BJ (cell line): Measurements from ENCODE around the gene TMEM235. TPM values are rescaled to one million over a fixed set of nuclear protein-coding genes. Genes with fewer than 3 reads are reported as not detected.
"Not testable (repeated sequence)": the region's sequence is repeated elsewhere in the genome, so short reads cannot be mapped to it uniquely, and the experiment has no call there.

Experiments used
- CTCF ChIA-PET: fragments of 350-600 bp; formaldehyde crosslinking; extraction: SDS; loops from one replicate; lab custom pipeline; 2021; ENCODE audit warnings: antibody characterized with exemption, inconsistent platforms; lab: Yijun Ruan, JAX
- POLR2A ChIA-PET: fragments of 300-600 bp; sonication (Branson Sonifier 250); formaldehyde crosslinking; extraction: SDS; loops from one replicate; lab custom pipeline; 2021; ENCODE audit warnings: antibody characterized with exemption; lab: Charles Lee
- DNase-seq: peaks from one replicate; pipeline ENCODE4 v3.0.0-alpha.2; 2011; ENCODE audit warnings: low read depth
- H3K27me3 ChIP-seq: 2 replicates; pipeline ENCODE4 v1.6.0; 2011; ENCODE audit warnings: low read length; ENCODE audit not compliant: control insufficient read depth, insufficient read depth
- H3K36me3 ChIP-seq: 2 replicates; pipeline ENCODE4 v1.5.1; 2011; ENCODE audit warnings: low read length; ENCODE audit not compliant: control insufficient read depth, insufficient read depth
- H3K4me3 ChIP-seq: 2 replicates; pipeline ENCODE4 v1.5.1; 2011; ENCODE audit warnings: low read depth, mild to moderate bottlenecking, control low read depth, low read length
- CTCF ChIP-seq: IDR thresholded peaks from 2 replicates; pipeline ENCODE4 v1.5.1; 2011; ENCODE audit warnings: low read depth, mild to moderate bottlenecking, control low read depth, inconsistent platforms, low read length, moderate library complexity; ENCODE audit not compliant: insufficient read depth
- polyA plus RNA-seq: library from polyadenylated mRNA; depleted of rRNA; stranded (reverse); fragments of >200 nt; gene quantifications from 2 replicates; pipeline ENCODE4 v1.2.3, GENCODE V29; 2011

TMEM235 gene
- polyA plus RNA-seq, 1 experiment: not detected

DNA sequence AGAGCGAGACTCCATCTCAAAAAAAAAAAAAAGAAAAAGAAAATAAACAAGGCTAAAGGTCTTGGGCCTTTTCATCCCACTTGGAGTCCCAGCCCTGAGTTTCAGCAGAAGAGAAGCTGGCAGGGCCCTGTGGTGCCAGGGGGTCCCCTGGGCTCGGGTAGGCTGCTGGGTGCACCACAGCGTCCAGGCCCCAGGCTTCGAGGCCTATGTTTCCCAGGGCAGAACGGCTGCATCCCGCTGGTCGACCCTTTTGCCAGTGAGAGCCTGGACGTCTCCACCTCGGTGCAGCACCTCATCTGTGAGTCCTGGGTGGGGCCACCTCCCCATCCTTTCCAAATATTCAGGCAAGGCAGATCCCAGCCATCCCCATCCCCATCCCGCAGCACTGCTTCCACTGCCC lies 2.2 kb downstream of the TMEM235 start:
- CTCF ChIA-PET: no interaction called here
- no peak for DNase-seq
- TF ChIP-seq CTCF: no peak
- POLR2A ChIA-PET: no interaction called here
- peaks cover 28% of the 10 kb centered on the region for H3K27me3 ChIP-seq
- no peak overlapping the region for H3K4me3 ChIP-seq
- H3K36me3 ChIP-seq: no peaks in the 10 kb centered on the region

DNA sequence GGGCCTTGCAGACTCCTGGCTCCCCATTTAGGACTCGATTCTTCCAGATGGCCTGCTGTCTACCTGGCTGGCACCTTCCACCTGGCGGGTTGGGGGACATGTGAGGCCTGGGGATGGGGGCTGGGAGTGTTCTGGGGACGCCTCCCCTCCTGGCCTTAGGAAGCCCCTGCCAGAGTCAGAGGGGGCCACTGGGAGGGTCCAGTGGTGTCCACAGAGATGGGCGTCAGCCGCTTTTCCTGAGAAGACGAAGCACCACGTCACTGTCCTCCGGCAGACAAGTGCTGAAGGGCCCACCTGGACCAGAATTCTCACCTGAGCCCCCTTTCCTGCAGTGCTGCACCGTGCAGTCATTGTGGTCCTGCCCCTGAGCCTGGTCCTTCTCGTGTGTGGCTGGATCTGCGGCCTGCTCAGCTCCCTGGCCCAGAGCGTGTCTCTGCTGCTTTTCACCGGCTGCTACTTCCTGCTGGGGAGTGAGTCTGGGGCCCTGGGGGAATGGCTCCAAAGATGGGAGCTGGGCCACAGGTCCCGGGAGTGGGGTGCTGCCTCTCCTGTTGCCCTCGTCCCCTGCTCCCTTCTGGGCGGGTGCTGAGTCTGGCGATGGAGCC lies 2.9 kb downstream of the TMEM235 start:
- TF ChIP-seq CTCF: no peak
- no peaks in the 10 kb centered on the region for H3K36me3 ChIP-seq
- peaks cover 28% of the 10 kb centered on the region for H3K27me3 ChIP-seq
- POLR2A ChIA-PET: no interaction called here
- DNase-seq: no peak
- H3K4me3 ChIP-seq: no peak overlapping the region
- CTCF ChIA-PET: interaction anchor here (2.5 kb wide), 1 partner anchor 16 kb away, joined by 13 read pairs; no protein-coding TSS in a partner anchor

DNA sequence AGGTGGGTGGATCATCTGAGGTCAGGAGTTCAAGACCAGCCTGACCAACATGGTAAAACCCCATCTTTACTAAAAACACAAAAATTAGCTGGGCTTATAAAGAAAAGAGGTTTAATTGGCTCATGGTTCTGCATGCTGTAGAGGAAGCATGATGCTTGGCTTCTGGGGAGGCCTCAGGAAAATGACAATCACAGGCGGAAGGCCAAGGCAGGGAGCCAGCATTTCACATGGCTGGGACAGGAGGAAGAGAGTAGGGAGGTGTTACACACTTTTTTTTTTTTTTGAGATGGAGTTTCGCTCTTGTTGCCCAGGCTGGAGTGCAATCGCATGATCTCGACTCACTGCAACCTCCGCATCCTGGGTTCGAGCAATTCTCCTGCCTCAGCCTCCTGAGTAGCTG lies 3.6 kb downstream of the TMEM235 start:
- not testable (repeated sequence) for H3K4me3 ChIP-seq, H3K36me3 ChIP-seq, DNase-seq
- POLR2A ChIA-PET: interaction anchor here (0.6 kb wide), 1 partner anchor 213 kb away, joined by 9 read pairs; no protein-coding TSS in a partner anchor
- H3K27me3 ChIP-seq: peaks cover 28% of the 10 kb centered on the region
- CTCF ChIA-PET: interaction anchor here (2.5 kb wide), 1 partner anchor 15 kb away, joined by 13 read pairs; no protein-coding TSS in a partner anchor

DNA sequence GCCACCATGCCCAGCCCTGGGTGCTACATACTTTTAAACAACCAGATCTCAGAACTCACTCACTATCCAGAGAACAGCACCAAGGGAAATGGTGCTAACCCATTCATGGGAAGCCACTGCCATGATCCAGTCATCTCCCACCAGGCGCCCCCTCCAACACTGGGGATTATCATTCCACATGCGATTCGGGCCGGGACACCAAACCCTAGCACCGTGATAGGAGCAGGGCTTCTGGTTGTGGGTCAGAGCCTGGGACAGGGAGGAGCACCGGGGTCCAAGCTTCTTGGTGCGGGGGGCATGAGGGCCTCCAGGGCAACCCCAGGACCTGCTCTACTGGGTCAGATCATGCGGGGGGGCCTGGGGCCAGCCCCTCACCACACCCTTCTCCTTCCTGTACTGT lies 4.5 kb downstream of the TMEM235 start:
- Histone ChIP-seq H3K4me3 (no peak overlapping the region), H3K27me3 (peaks cover 23% of the 10 kb centered on the region), H3K36me3 (no peaks in the 10 kb centered on the region)
- CTCF ChIA-PET: interaction anchor here (2.5 kb wide), 1 partner anchor 14 kb away, joined by 13 read pairs; no protein-coding TSS in a partner anchor
- POLR2A ChIA-PET: no interaction called here
- TF ChIP-seq CTCF: no peak
- DNase-seq: no peak

DNA sequence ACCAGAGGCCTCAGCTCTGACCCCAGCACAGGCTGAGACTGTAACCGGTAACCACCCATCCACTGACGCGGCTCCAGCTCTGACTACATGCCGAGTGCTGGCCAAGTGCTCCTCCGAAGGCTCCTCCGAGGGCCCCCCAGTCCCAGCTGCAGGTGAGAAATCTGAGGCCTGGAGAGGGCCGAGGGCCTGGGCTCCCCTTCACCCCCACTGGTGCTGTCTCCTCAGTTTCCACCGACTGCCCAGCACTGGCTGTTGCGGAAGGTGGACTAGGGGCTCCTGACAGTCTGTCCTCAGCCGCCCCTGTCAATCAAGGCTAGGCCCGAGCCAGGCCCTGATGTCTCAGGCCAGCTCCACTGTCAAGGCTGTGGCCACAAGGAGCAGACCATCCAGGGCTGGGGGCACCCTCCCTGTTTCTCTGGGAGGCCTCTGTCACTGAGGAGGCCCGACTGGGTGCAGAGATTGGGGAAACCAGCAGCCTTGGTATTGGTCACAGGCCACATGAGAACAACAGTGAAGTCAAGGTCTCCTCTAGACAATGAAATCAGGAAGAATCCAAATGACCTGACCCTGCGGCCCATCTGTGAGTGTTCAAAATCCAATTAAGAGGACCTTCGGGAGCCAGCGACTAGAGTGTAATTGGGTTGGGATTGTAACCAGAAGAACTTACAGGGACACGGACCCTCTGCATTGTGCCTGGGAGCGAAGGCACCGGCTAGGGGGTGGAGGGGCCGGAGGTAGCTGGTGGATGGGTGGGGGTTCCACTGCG lies 5.1 kb downstream of the TMEM235 start:
- POLR2A ChIA-PET: no interaction called here
- Histone ChIP-seq H3K27me3 (peaks cover 17% of the 10 kb centered on the region), H3K4me3 (no peak overlapping the region), H3K36me3 (no peaks in the 10 kb centered on the region)
- no peak for TF ChIP-seq CTCF
- CTCF ChIA-PET: interaction anchor here (2.5 kb wide), 2 partner anchors 14 kb away, joined by 11 to 13 read pairs; no protein-coding TSS in a partner anchor
- no peak for DNase-seq
